GM03348 (cell line): ENCODE measurements around the gene CFH.
"Not testable (repeated sequence)": the region's sequence is repeated elsewhere in the genome, so short reads cannot be mapped to it uniquely, and the experiment has no call there.

Experiments used
- DNase-seq: peaks from one replicate; pipeline ENCODE4 v3.0.0; 2012; ENCODE audit warnings: low spot score

Gene CFH

DNA sequence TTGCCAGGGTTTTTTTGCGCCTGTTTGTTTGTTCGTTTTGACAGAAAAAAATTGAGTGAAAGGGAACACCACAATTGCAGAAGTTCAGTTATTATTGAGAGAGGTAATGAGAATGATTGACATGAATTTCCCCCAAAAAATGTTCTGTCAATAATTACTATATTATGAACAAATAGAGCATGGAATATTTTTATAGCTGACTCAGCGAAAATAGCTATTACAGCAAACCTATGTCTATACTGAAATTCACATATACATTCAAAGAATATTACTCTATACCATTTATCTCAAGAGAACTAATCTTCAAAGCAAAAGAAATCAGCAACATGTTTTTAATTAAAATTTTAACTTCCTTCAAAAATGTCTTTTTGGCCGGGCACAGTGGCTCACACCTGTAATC, 118.0 kb downstream of the CFH start:
- DNase-seq: not testable (repeated sequence)

DNA sequence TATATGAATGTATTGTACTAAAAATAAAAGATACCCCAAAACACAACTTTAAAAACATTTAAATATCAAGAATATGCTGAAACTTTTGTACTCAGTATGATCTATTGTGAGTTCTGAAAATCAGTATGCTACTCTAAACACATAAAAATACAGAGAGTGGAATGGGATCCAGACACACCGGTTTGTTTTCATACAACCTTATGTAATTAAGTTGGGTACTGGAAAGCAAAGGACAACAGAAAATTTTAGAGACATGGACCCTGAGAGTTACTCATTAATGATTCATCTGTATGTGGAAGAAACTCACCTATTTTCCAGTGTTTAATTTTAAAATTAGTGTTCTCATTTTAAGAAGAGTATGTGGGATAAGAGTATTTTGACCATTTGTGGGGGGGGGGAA, 121.9 kb downstream of the CFH start:
- no peak for DNase-seq

DNA sequence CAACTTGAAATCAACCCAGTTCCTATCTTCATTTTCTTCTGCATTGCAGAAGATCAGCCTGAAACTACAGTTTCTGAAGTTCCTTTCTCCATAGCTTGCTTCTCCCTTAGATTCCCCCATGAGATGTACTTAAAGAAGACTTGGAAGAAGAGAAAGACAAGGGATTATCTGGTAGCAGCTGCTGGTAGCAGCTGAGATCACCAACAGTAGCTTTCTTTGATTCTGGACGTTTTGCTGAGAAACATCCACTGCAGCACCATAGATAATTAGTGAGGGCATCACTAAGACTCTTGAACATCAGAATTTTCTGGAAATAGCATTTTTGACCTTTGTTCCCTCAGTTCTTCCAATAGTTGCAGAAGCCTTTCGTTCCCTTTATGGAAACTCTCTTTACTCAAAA, 122.3 kb downstream of the CFH start:
- no peak for DNase-seq

DNA sequence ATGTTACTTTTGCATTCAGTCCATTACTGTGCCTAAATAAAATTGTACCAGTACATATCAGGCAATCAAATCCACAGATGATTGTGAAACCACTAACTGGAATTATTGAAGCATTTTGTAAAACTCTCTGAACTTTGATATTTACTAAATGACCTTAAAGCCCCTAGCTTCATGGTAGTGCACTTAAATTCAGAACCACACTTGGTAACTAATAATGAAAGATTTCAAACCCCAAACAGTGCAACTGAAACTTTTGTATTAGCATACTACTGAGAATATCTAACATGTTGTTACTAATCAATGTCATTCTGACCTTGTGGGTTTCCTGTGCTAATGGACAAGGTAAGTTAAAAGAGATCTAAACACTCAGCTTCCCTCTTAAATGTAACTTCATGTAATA, 122.8 kb downstream of the CFH start, which contains the start of gene CFHR3:
Gene CFHR3, plus strand, starts transcription at position 238 of the 400 bp plus-strand sequence. Its CDS starts 47 bp downstream, at position 285.
- no peak for DNase-seq

DNA sequence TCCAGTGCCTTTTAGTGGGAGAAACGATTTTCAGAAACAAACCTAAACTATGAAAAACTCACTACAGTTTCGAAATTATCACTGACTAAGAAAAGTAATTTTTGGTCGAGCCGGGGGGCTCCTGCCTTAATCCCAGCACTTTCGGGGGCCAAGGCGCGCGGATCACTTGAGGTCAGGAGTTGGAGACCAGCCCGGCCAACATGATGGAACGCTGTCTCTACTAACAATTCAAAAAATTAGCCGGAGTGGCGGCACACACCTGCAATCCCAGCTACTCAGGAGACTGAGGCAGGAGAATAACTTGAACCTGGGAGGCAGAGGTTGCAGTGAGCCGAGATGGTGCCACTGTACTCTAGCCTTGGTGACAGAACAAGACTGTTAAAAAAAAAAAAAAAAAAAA, 125.8 kb downstream of the CFH start:
- no peak for DNase-seq

DNA sequence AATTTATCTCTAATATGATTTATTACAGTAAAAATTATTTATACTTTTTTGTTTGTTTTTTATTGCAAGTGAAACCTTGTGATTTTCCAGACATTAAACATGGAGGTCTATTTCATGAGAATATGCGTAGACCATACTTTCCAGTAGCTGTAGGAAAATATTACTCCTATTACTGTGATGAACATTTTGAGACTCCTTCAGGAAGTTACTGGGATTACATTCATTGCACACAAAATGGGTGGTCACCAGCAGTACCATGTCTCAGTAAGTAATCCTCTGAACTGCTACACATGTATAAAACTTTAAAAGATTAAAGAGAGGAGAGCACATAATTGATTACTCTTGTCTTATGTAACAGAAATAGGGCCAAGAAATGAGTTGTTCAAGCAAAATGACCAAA, 127.2 kb downstream of the CFH start:
- no peak for DNase-seq

DNA sequence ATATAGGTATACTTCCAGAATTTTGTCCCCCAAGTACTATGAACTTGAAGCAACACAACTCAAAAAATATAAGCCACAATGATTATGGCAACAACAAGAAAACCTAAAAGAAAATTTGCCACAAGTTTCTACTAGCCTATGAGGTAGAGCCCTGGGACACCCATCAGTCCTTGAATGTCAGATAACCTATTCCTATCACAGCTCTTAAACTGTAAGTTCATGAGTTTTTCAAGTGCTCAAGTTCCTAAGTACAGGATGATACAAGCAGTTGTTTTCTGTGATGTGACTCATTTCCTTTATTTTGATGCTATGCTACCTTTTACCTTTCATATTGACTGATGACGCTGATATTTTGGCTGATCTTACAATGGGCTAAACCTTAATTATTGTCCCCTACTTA, 139.4 kb downstream of the CFH start:
- not testable (repeated sequence) for DNase-seq

DNA sequence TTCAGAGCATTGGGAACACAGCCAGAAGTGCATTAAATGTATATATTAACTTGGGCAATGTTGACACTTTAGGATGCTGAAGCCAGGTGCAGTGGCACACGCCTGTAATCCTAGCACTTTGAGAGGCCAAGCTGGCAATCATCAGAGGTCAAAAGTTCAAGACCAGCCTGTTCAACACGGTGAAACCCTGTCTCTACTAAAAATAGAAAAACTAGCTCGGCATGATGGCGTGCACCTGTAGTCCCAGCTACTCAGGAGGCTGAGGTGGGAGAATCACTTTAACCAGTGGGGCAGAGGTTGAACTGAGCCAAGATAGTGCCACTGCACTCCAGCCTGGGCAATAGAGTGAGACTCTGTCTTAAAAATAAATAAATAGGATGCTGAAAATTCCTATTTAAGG, 142.3 kb downstream of the CFH start:
- DNase-seq: not testable (repeated sequence)
